A673 (cell line): Measurements from ENCODE around the gene RNF145. TPM values are rescaled to one million over a fixed set of nuclear protein-coding genes. Genes with fewer than 3 reads are reported as not detected.

ENCODE experiments used
- BruUV-seq: library from RNA; stranded (reverse); fragments of 400-500 nt; replicated peaks from 2 replicates; lab custom pipeline; 2021; lab: Mats Ljungman, UMichigan
- CTCF ChIA-PET: fragments of 300-600 bp; sonication (Branson Sonifier 250); formaldehyde crosslinking; loops from one replicate; lab custom pipeline; 2022; ENCODE audit warnings: antibody characterized with exemption; lab: Charles Lee
- POLR2A ChIA-PET: fragments of 300-600 bp; sonication (Branson Sonifier 250); formaldehyde crosslinking; loops from one replicate; lab custom pipeline; 2022; ENCODE audit warnings: antibody characterized with exemption; ENCODE audit not compliant: low non-redundant PET; lab: Charles Lee
- DNase-seq: peaks from one replicate; pipeline ENCODE4 v3.0.0-alpha.2; 2015; ENCODE audit warnings: low spot score
- H3K27ac ChIP-seq: fragments of 200-600 bp; sonication (generic); 2 replicates; pipeline ENCODE4 v1.5.1; 2016; ENCODE audit warnings: mixed run types, low read depth, mild to moderate bottlenecking, mixed read lengths, antibody characterized with exemption, low read length; ENCODE audit not compliant: poor library complexity, severe bottlenecking
- H3K27me3 ChIP-seq: fragments of 200-600 bp; sonication (generic); replicated peaks from 2 replicates; pipeline ENCODE4 v1.6.1; 2017; ENCODE audit warnings: mixed run types, low read depth, mild to moderate bottlenecking, mixed read lengths, antibody characterized with exemption, low read length; ENCODE audit not compliant: insufficient read depth, poor library complexity
- H3K36me3 ChIP-seq: fragments of 200-600 bp; sonication (generic); 2 replicates; pipeline ENCODE4 v1.6.1; 2016; ENCODE audit warnings: mixed run types, mild to moderate bottlenecking, mixed read lengths, antibody characterized with exemption, low read length; ENCODE audit not compliant: insufficient read depth, poor library complexity, severe bottlenecking
- H3K4me1 ChIP-seq: fragments of 200-600 bp; sonication (generic); 2 replicates; pipeline ENCODE4 v1.6.1; 2017; ENCODE audit warnings: mixed run types, mild to moderate bottlenecking, mixed read lengths, antibody characterized with exemption, low read length; ENCODE audit not compliant: insufficient read depth, poor library complexity, severe bottlenecking
- H3K4me3 ChIP-seq: fragments of 200-600 bp; sonication (generic); 2 replicates; pipeline ENCODE4 v1.5.1; 2016; ENCODE audit warnings: low read depth, mixed run types, mild to moderate bottlenecking, mixed read lengths, low read length; ENCODE audit not compliant: poor library complexity, severe bottlenecking
- H3K9me3 ChIP-seq: fragments of 200-600 bp; sonication (generic); 2 replicates; pipeline ENCODE4 v1.6.1; 2016; ENCODE audit warnings: mixed run types, low read depth, mild to moderate bottlenecking, mixed read lengths, antibody characterized with exemption, low read length; ENCODE audit not compliant: poor library complexity, severe bottlenecking
- CTCF ChIP-seq: fragments of 300-800, 200-600 bp; sonication (generic); conservative IDR thresholded peaks from 2 replicates; pipeline ENCODE4 v1.5.1; 2017; ENCODE audit warnings: low read depth, mild to moderate bottlenecking, antibody characterized with exemption, low read length, moderate library complexity, mixed read lengths
- EZH2 ChIP-seq: fragments of 200-600 bp; sonication (generic); IDR thresholded peaks from 2 replicates; pipeline ENCODE4 v1.6.1; 2017; ENCODE audit warnings: borderline replicate concordance, low read depth, mild to moderate bottlenecking, mixed read lengths, antibody characterized with exemption, low read length; ENCODE audit not compliant: poor library complexity, severe bottlenecking
- intact Hi-C: fragments of 100-400 bp; cut with micrococcal nuclease; formaldehyde crosslinking; loops from one replicate; pipeline ENCODE4 v1.10.0; 2022; ENCODE audit not compliant: unreplicated experiment
- total RNA-seq: library from RNA; stranded (reverse); gene quantifications from 2 replicates; pipeline ENCODE4 v1.2.3, GENCODE V29; 2021

The RNF145 gene
- total RNA-seq, 1 experiment from 2014 or later: 132 TPM

GRCh38 chr5:159212657-159213462 lies 3.5 kb upstream of the RNF145 start:
- intact Hi-C loops: no loop called here
- Histone ChIP-seq H3K27me3 (no peaks in the 10 kb centered on the region), H3K36me3 (no peaks in the 10 kb centered on the region), H3K9me3 (no peaks in the 10 kb centered on the region), H3K4me1 (peaks cover 58% of the 10 kb centered on the region), H3K27ac (peak overlapping the region; percentile 96), H3K4me3 (no peak overlapping the region)
- BruUV-seq: no TSS peak
- TF ChIP-seq CTCF (no peak), EZH2 (no peak)
- CTCF ChIA-PET: no interaction called here
- peak; percentile 18 for DNase-seq
- POLR2A ChIA-PET: interaction anchor here (0.5 kb wide), 1 partner anchor 38 kb away, joined by 4 read pairs; no protein-coding TSS in a partner anchor

GRCh38 chr5:159211729-159212174 lies 2.4 kb upstream of the RNF145 start:
- ChIA-PET CTCF (no interaction called here), POLR2A (interaction anchor here (0.6 kb wide), 1 partner anchor 59 kb away, joined by 3 read pairs; no protein-coding TSS in a partner anchor)
- BruUV-seq: no TSS peak
- intact Hi-C loops: no loop called here
- peak overlapping the region; percentile 96 for H3K27ac ChIP-seq
- no peak overlapping the region for H3K4me3 ChIP-seq
- no peaks in the 10 kb centered on the region for H3K36me3 ChIP-seq
- TF ChIP-seq CTCF (no peak), EZH2 (no peak)
- H3K27me3 ChIP-seq: no peaks in the 10 kb centered on the region
- H3K4me1 ChIP-seq: peaks cover 56% of the 10 kb centered on the region
- H3K9me3 ChIP-seq: no peaks in the 10 kb centered on the region
- peak; percentile 72 for DNase-seq

DNA sequence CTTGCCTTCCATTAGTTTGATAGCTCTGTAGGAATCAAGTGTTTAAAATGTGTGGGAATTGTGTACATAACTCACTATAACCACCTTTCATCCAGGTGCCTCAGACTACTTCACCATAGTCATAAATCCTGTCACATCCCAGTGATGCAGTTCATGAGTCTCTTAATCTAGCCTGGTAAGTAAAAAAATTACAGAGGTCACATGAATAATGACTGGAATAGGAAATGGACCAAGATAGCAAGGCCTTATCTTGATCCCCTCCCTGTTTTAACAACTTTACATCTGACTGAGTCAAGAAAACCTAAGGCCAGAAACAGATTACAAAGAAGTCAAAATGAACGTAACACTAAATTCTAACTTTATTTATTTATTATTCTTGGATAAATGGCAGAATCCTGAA lies 1.5 kb upstream of the RNF145 start:
- Histone ChIP-seq H3K27ac (peak overlapping the region; percentile 96), H3K36me3 (no peaks in the 10 kb centered on the region), H3K4me1 (peaks cover 51% of the 10 kb centered on the region), H3K9me3 (no peaks in the 10 kb centered on the region), H3K27me3 (no peaks in the 10 kb centered on the region), H3K4me3 (no peak overlapping the region)
- intact Hi-C loops: no loop called here
- POLR2A ChIA-PET: no interaction called here
- no peak for DNase-seq
- TF ChIP-seq CTCF: no peak
- BruUV-seq: no TSS peak
- CTCF ChIA-PET: no interaction called here
